A549 (cell line): ENCODE measurements around the gene NT5DC2. TPM values are rescaled to one million over a fixed set of nuclear protein-coding genes. Genes with fewer than 3 reads are reported as not detected.
A peak's percentile ranks its signal among the peaks of the same experiment; 100 is the strongest.

Experiments used
- ATAC-seq, 2 experiments: fragments of 200-7000 bp in 1 of 2; fragments of >200 bp in 1 of 2; cut with Nextera tagmentation in 1 of 2; cut with Tn5 transposase in 1 of 2; 3 replicates each; pipeline versions ENCODE4 v1.8.0 to v1.9.1; 2018 to 2020; ENCODE audit warnings: mild to moderate bottlenecking in 1 of 2, moderate library complexity in 1 of 2
- CTCF ChIA-PET: fragments of 300-600 bp; sonication (Branson Sonifier 250); formaldehyde crosslinking; extraction: SDS; loops from one replicate; lab custom pipeline; 2021; ENCODE audit warnings: antibody characterized with exemption, inconsistent platforms; lab: Yijun Ruan, JAX
- POLR2A ChIA-PET: fragments of 350-600 bp; formaldehyde crosslinking; extraction: SDS; loops from one replicate; lab custom pipeline; 2021; ENCODE audit warnings: antibody characterized with exemption, inconsistent platforms; lab: Yijun Ruan, JAX
- DNase-seq, 2 experiments: peaks; one replicate each; pipeline versions ENCODE4 v3.0.0 to v3.0.0-alpha.2; 2011 to 2016; ENCODE audit warnings: low read depth in 1 of 2, low spot score in 1 of 2
- FAIRE-seq: peaks from 2 replicates; lab custom pipeline; 2011; peaks lifted over from hg19 to GRCh38; lab: Jason Lieb, UNC
- H3K27ac ChIP-seq, 2 experiments: fragments of >200 bp; sonication (Bioruptor Twin); formaldehyde crosslinking; 3 replicates each; pipeline ENCODE4 v1.5.1; 2016 to 2017
- H3K4me1 ChIP-seq: fragments of >200 bp; sonication (Bioruptor Twin); formaldehyde crosslinking; 3 replicates; pipeline ENCODE4 v1.6.1; 2016
- H3K4me2 ChIP-seq: fragments of >200 bp; sonication (Bioruptor Twin); formaldehyde crosslinking; 3 replicates; pipeline ENCODE4 v1.6.1; 2016
- H3K4me3 ChIP-seq: fragments of >200 bp; sonication (Bioruptor Twin); formaldehyde crosslinking; 3 replicates; pipeline ENCODE4 v1.5.1; 2016
- H3K9me3 ChIP-seq: fragments of >200 bp; sonication (Bioruptor Twin); formaldehyde crosslinking; 3 replicates; pipeline ENCODE4 v1.6.1; 2016
- BHLHE40 ChIP-seq: IDR thresholded peaks from 2 replicates; pipeline ENCODE4 v1.6.1; 2012; ENCODE audit warnings: low read depth, low read length, inconsistent platforms
- CHD4 ChIP-seq: fragments of 200-600 bp; sonication (generic); IDR thresholded peaks from 2 replicates; pipeline ENCODE4 v1.6.1; 2016; ENCODE audit warnings: antibody characterized with exemption, mild to moderate bottlenecking, borderline replicate concordance
- EHMT2 ChIP-seq: fragments of 200-600 bp; sonication (generic); IDR thresholded peaks from 2 replicates; pipeline ENCODE4 v1.6.1; 2016; ENCODE audit warnings: antibody characterized with exemption, low read depth, mild to moderate bottlenecking, moderate library complexity
- GATA3 ChIP-seq: IDR thresholded peaks from 2 replicates; pipeline ENCODE4 v1.6.1; 2012; ENCODE audit warnings: borderline replicate concordance
- HDAC2 ChIP-seq: fragments of 200-600 bp; sonication (generic); IDR thresholded peaks from 2 replicates; pipeline ENCODE4 v1.6.1; 2016
- HEYL ChIP-seq: fragments of 250-450 bp; sonication (Bioruptor Pico); IDR thresholded peaks from 2 replicates; pipeline ENCODE4 v1.8.0; 2021; ENCODE audit warnings: mild to moderate bottlenecking, moderate library complexity
- HOXA7 ChIP-seq: fragments of 250-450 bp; sonication (Bioruptor Pico); IDR thresholded peaks from 2 replicates; pipeline ENCODE4 v1.5.0; 2020; ENCODE audit warnings: mild to moderate bottlenecking, moderate library complexity
- HOXB13 ChIP-seq: fragments of 250-450 bp; sonication (Bioruptor Pico); IDR thresholded peaks from 2 replicates; pipeline ENCODE4 v1.5.0; 2020; ENCODE audit warnings: low read depth, mild to moderate bottlenecking, moderate library complexity
- KDM5A ChIP-seq: fragments of 200-600 bp; sonication (generic); IDR thresholded peaks from 2 replicates; pipeline ENCODE4 v1.6.1; 2016; ENCODE audit warnings: antibody characterized with exemption, mild to moderate bottlenecking
- MAFK ChIP-seq: fragments of 450-650 bp; IDR thresholded peaks from 2 replicates; pipeline ENCODE4 v1.6.1; 2014; ENCODE audit not compliant: partially characterized antibody
- MAZ ChIP-seq: fragments of 150-350 bp; IDR thresholded peaks from 2 replicates; pipeline ENCODE4 v1.6.1; 2014; ENCODE audit warnings: antibody characterized with exemption, low read depth, low read length, borderline replicate concordance
- NFE2L2 ChIP-seq: fragments of 150-350 bp; conservative IDR thresholded peaks from 2 replicates; pipeline ENCODE4 v1.6.1; 2014; ENCODE audit warnings: low read length
- RARB ChIP-seq: fragments of 250-450 bp; sonication (Bioruptor Pico); IDR thresholded peaks from 2 replicates; pipeline ENCODE4 v1.8.0; 2021; ENCODE audit warnings: mild to moderate bottlenecking, moderate library complexity
- REST ChIP-seq: fragments of 200-600 bp; sonication (generic); IDR thresholded peaks from 2 replicates; pipeline ENCODE4 v1.6.1; 2016; ENCODE audit warnings: antibody characterized with exemption, mild to moderate bottlenecking, moderate library complexity
- RFX5 ChIP-seq: fragments of 450-650 bp; IDR thresholded peaks from 2 replicates; pipeline ENCODE4 v1.7.1; 2014; ENCODE audit warnings: antibody characterized with exemption, mild to moderate bottlenecking, moderate library complexity
- RNF2 ChIP-seq: fragments of 200-600 bp; sonication (generic); IDR thresholded peaks from 2 replicates; pipeline ENCODE4 v1.6.1; 2016; ENCODE audit warnings: low read depth, mild to moderate bottlenecking, antibody characterized with exemption, moderate library complexity, borderline replicate concordance
- TFCP2L1 ChIP-seq: fragments of 250-450 bp; sonication (Bioruptor Pico); IDR thresholded peaks from 2 replicates; pipeline ENCODE4 v1.5.0; 2021; ENCODE audit warnings: mild to moderate bottlenecking
- TP53 ChIP-seq: fragments of 250-450 bp; sonication (Bioruptor Pico); IDR thresholded peaks from 2 replicates; pipeline ENCODE4 v1.5.0; 2021; ENCODE audit warnings: mild to moderate bottlenecking, moderate library complexity
- ZC3H11A ChIP-seq: fragments of 450-650 bp; IDR thresholded peaks from 2 replicates; pipeline ENCODE4 v1.6.1; 2014; ENCODE audit warnings: antibody characterized with exemption, mild to moderate bottlenecking
- ZNF302 ChIP-seq: fragments of 250-450 bp; sonication (Bioruptor Pico); IDR thresholded peaks from 2 replicates; pipeline ENCODE4 v1.9.0; 2021; ENCODE audit warnings: inconsistent platforms, mild to moderate bottlenecking, moderate library complexity
- ZSCAN20 ChIP-seq: fragments of 250-450 bp; sonication (Bioruptor Pico); IDR thresholded peaks from 2 replicates; pipeline ENCODE4 v1.8.0; 2022; ENCODE audit warnings: mild to moderate bottlenecking, moderate library complexity
- WGBS: methylation state at CpG from one replicate; pipeline ENCODE4 v1.1.6; 2017; ENCODE audit errors: missing lambda C conversion rate; 5-methylcytosine and 5-hydroxymethylcytosine counted together
- polyA plus RNA-seq, 4 experiments: library from polyadenylated mRNA; depleted of rRNA in 3 of 4; stranded (reverse); fragments of >200 nt; fragmentation: RNase III in 1 of 4; extraction: RNeasy Plus Mini Kit Qiagen cat#74134 plus additional on column Dnase treatment in 1 of 4; gene quantifications; 2 replicates in 3 of 4; 3 replicates in 1 of 4; pipeline ENCODE4 v1.2.3, GENCODE V29; 2011 to 2017
- TF ChIP-seq, protein P1 (sequence below): fragments of >200 bp; sonication (Bioruptor Twin); formaldehyde crosslinking; IDR thresholded peaks from 2 replicates; pipeline ENCODE4 v1.6.1; 2016
- TF ChIP-seq, protein P2 (sequence below): IDR thresholded peaks from 2 replicates; pipeline ENCODE4 v1.6.1; 2012

Gene NT5DC2
- polyA plus RNA-seq, 2 of the 4 experiments (the other 2 are of a cell fraction): 23.2 to 81.1 TPM

DNA sequence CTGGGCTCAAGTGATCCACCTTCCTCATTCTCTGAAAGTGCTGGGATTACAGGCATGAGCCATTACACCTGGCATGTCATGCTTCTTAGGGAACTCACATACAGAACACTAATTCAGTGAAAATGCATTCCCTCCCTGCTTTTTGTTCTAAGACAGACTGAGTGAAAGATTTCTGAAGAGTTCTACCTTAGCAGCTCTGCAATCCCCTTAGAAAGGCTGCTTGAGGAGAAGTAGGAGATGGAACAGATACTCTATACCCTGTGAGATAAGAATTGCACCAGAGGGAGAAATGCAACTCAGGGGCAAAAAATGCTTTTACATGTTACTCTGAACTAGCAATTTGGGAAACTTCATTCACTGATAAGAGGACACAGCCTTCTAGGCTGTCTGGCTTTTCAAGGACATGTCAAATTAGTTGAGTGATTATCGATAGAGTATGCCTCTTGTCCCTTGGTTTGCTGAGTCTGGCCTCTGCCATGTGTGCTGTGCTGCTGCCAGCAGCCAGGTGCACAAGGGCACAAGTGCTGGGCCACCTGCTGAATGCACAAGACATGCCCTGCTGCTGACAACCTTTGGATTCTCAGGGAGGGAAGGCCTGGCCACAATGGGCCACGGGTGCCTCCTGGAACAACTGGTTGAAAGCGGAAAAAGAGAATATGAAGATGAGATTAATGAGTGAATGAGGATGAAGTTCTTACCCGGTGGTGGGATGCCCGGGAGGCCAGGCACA is 20.5 kb upstream of the NT5DC2 start:
- peaks cover 9% of the 10 kb centered on the region; the same call in 1 of the 3 replicates for H3K4me1 ChIP-seq
- no peak for DNase-seq
- ChIA-PET POLR2A (no interaction called here), CTCF (interaction anchor here (0.6 kb wide), 1 partner anchor 8 kb away, joined by 3 read pairs; no protein-coding TSS in a partner anchor)
- no peaks in the 10 kb centered on the region for H3K9me3 ChIP-seq
- 85% methylated on average over 5 of the region's 5 CpGs for WGBS
- no peak for ATAC-seq
- no peak overlapping the region for H3K4me3 ChIP-seq
- no peak for FAIRE-seq
- TF ChIP-seq RARB (no peak), RNF2 (no peak), BHLHE40 (no peak), TFCP2L1 (CRISPR knock-in tag) (no peak), MAZ (no peak), ZNF302 (CRISPR knock-in tag) (no peak), GATA3 (no peak), HOXB13 (no peak), RFX5 (no peak)
- H3K27ac ChIP-seq: no peak overlapping the region
- no peak overlapping the region for H3K4me2 ChIP-seq

- 4% methylated on average over 3 of the region's 3 CpGs for WGBS
- no peak overlapping the region for H3K4me2 ChIP-seq
- no peak overlapping the region for H3K4me3 ChIP-seq
- H3K27ac ChIP-seq: 0 out of 6 replicates have a peak overlapping the region, but pooled peaks of 1 of the 2 experiments have one; percentile 40
- TF ChIP-seq ZC3H11A (no peak), NFE2L2 (no peak), CHD4 (no peak), EHMT2 (no peak), HDAC2 (no peak), TP53 (no peak)
- TF ChIP-seq, protein P1, sequence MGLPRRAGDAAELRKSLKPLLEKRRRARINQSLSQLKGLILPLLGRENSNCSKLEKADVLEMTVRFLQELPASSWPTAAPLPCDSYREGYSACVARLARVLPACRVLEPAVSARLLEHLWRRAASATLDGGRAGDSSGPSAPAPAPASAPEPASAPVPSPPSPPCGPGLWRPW: no peak
- TF ChIP-seq, protein P2, sequence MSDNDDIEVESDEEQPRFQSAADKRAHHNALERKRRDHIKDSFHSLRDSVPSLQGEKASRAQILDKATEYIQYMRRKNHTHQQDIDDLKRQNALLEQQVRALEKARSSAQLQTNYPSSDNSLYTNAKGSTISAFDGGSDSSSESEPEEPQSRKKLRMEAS: no peak
- DNase-seq (peak in 1 of 2 experiments; percentile 10), ATAC-seq (peak in 1 of 2 experiments; percentile 58; a peak in 3 of 6 replicates), FAIRE-seq (no peak)
- ChIA-PET CTCF (interaction anchor here (1.8 kb wide), 1 partner anchor 80 kb away, joined by 4 read pairs; no protein-coding TSS in a partner anchor), POLR2A (interaction anchor here (1.6 kb wide), 1 partner anchor 16 kb away, joined by 7 read pairs; the partner anchor contains the start of gene UQCC5)
- peaks cover 9% of the 10 kb centered on the region; the same call in 1 of the 3 replicates for H3K4me1 ChIP-seq
- no peaks in the 10 kb centered on the region for H3K9me3 ChIP-seq
These were observed 18.4 kb upstream of the NT5DC2 start for GRCh38 chr3:52552089-52552488.

DNA sequence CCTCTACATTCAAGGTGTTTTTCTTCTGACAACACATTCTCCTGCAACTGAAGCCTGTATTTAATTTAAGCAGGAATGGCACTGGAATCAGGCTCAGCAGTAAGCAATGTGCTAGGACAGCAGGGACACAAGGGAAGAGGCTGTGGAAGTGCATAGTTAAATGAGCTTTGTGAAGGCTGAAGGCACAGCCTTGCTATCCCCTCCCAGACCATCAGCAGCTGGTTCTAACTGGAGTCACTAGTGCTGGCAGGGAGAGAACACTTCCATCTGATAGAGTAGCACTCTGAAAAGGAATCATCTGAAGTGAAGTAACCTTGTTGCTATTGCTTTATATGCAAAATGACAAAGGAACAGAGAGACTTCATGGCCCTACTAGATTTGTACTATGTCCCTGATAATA is 17.5 kb upstream of the NT5DC2 start:
- Histone ChIP-seq H3K4me3 (no peak overlapping the region), H3K4me1 (peaks cover 9% of the 10 kb centered on the region; the same call in 1 of the 3 replicates), H3K4me2 (no peak overlapping the region), H3K27ac (no peak overlapping the region), H3K9me3 (no peaks in the 10 kb centered on the region)
- ATAC-seq (no peak), DNase-seq (no peak), FAIRE-seq (no peak)
- ChIA-PET CTCF (interaction anchor here (0.9 to 1.8 kb wide), 2 partner anchors 9 to 79 kb away, joined by 3 to 4 read pairs; no protein-coding TSS in a partner anchor), POLR2A (interaction anchor here (1.8 kb wide), 1 partner anchor 15 kb away, joined by 5 read pairs; the partner anchor contains the start of gene UQCC5)
- TF ChIP-seq BHLHE40: no peak

DNA sequence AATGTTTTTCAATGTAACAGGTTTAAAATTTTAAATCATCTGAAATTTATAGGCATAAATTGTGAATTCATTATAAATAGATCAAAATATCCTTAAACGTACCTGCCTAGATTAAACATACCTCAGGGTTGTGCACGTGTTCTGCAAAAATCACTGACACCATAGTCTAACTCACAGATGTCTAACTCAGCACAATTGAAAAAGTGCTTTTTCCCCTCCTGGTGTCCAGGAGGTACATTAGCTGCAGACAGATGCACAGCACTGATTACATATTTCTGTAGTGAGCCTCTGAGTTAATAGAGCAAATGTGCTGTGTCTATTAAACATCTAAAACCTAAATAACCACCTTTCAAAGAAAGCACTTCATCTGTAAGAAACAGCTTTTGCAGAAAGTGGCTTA is 13.5 kb upstream of the NT5DC2 start:
- Histone ChIP-seq H3K4me3 (no peak overlapping the region), H3K9me3 (no peaks in the 10 kb centered on the region), H3K27ac (no peak overlapping the region), H3K4me1 (peaks cover 3% of the 10 kb centered on the region; the same call in 1 of the 3 replicates), H3K4me2 (no peak overlapping the region)
- CTCF ChIA-PET: interaction anchor here (0.6 kb wide), 1 partner anchor 135 kb away, joined by 3 read pairs; no protein-coding TSS in a partner anchor
- TF ChIP-seq EHMT2: no peak
- no peak for TF ChIP-seq MAFK
- no peak for TF ChIP-seq REST
- no peak for TF ChIP-seq BHLHE40
- no peak for TF ChIP-seq ZSCAN20 (CRISPR knock-in tag)
- TF ChIP-seq HEYL: no peak
- no peak for TF ChIP-seq HOXA7 (CRISPR knock-in tag)
- TF ChIP-seq KDM5A: no peak
- FAIRE-seq (no peak), DNase-seq (no peak), ATAC-seq (no peak)
- POLR2A ChIA-PET: interaction anchor here (1.4 kb wide), 1 partner anchor 11 kb away, joined by 3 read pairs; no protein-coding TSS in a partner anchor
- WGBS: 72% methylated on average over 2 of the region's 2 CpGs
